ENCODE measurements around the gene CYP4F12. TPM values are rescaled to one million over a fixed set of nuclear protein-coding genes. Genes with fewer than 3 reads are reported as not detected.
A peak's percentile ranks its signal among the peaks of the same experiment; 100 is the strongest.

The CYP4F12 gene
- polyA plus RNA-seq, 2 of the 4 experiments (the other 2 are of a cell fraction), result 6.3 to 12.8 TPM

GRCh38 chr19:15635016-15635805 lies 37.7 kb upstream of the CYP4F12 start:
- Histone ChIP-seq H3K27ac (0 out of 6 replicates have a peak overlapping the region, but pooled peaks of 1 of the 2 experiments have one; percentile 11), H3K4me2 (no peak overlapping the region), H3K9me3 (no peaks in the 10 kb centered on the region), H3K4me1 (peaks cover 9% of the 10 kb centered on the region), H3K4me3 (no peak overlapping the region)
- DNase-seq (ENCODE audit: low read depth in 1 of 2, low spot score in 1 of 2) (no peak), FAIRE-seq (no peak), ATAC-seq (no peak)
- ChIA-PET POLR2A (no interaction called here), CTCF (no interaction called here)
- TF ChIP-seq KDM5A (IDR thresholded peaks at IDR 0.05) (no peak), JUNB (IDR thresholded peaks at IDR 0.05) (no peak), MAFK (IDR thresholded peaks at IDR 0.05; ENCODE audit: partially characterized antibody) (no peak), HES2 (IDR thresholded peaks at IDR 0.05) (no peak), HDAC2 (IDR thresholded peaks at IDR 0.05) (no peak), REST (IDR thresholded peaks at IDR 0.05) (no peak), EHF (CRISPR knock-in tag; IDR thresholded peaks at IDR 0.05) (no peak), CBX2 (IDR thresholded peaks at IDR 0.05; ENCODE audit: borderline replicate concordance, low read depth) (no peak)
- WGBS (ENCODE audit: missing lambda C conversion rate), result 47% methylated on average over 2 of the region's 2 CpGs

- H3K27ac ChIP-seq, result no peak overlapping the region
- 100% methylated on average over 1 of the region's 2 CpGs for WGBS (ENCODE audit: missing lambda C conversion rate)
- no peak for ATAC-seq
- CTCF ChIA-PET, result no interaction called here
- peaks cover 16% of the 10 kb centered on the region for H3K4me1 ChIP-seq
- POLR2A ChIA-PET, result no interaction called here
- no peaks in the 10 kb centered on the region for H3K9me3 ChIP-seq
- no peak for FAIRE-seq
- no peak overlapping the region for H3K4me2 ChIP-seq
- TF ChIP-seq CBX2 (IDR thresholded peaks at IDR 0.05; ENCODE audit: borderline replicate concordance, low read depth) (no peak), HDAC2 (IDR thresholded peaks at IDR 0.05) (no peak), MAZ (IDR thresholded peaks at IDR 0.05; ENCODE audit: borderline replicate concordance, low read depth, low read length) (no peak), MAX (IDR thresholded peaks at IDR 0.05) (no peak), POLR2A (IDR thresholded peaks at IDR 0.05; ENCODE audit: low read length) (no peak), GATA3 (IDR thresholded peaks at IDR 0.05; ENCODE audit: borderline replicate concordance) (no peak), CHD4 (IDR thresholded peaks at IDR 0.05; ENCODE audit: borderline replicate concordance) (no peak), ATOH8 (CRISPR knock-in tag; IDR thresholded peaks at IDR 0.05; ENCODE audit: low read depth) (no peak), CBX8 (IDR thresholded peaks at IDR 0.05) (no peak), ZNF302 (CRISPR knock-in tag; IDR thresholded peaks at IDR 0.05) (no peak), HOXB13 (CRISPR knock-in tag; IDR thresholded peaks at IDR 0.05; ENCODE audit: low read depth) (no peak), EHMT2 (IDR thresholded peaks at IDR 0.05; ENCODE audit: low read depth) (no peak), ZSCAN20 (CRISPR knock-in tag; IDR thresholded peaks at IDR 0.05) (no peak), RFX5 (IDR thresholded peaks at IDR 0.05) (no peak), MAFK (IDR thresholded peaks at IDR 0.05; ENCODE audit: partially characterized antibody) (no peak)
- no peak for DNase-seq (ENCODE audit: low read depth in 1 of 2, low spot score in 1 of 2)
- no peak overlapping the region for H3K4me3 ChIP-seq
Measured at GRCh38 chr19:15636026-15636425, 36.9 kb upstream of the CYP4F12 start.
